GM21717 (cell line): ENCODE results near the gene RASGRP2.
A peak's percentile ranks its signal among the peaks of the same experiment; 100 is the strongest.

Source experiments
- ATAC-seq: cut with Tn5 transposase; IDR thresholded peaks from one replicate; pipeline ENCODE4 v1.9.1; 2021; ENCODE audit warnings: mild to moderate bottlenecking, moderate library complexity; ENCODE audit not compliant: unreplicated experiment

RASGRP2 gene

DNA sequence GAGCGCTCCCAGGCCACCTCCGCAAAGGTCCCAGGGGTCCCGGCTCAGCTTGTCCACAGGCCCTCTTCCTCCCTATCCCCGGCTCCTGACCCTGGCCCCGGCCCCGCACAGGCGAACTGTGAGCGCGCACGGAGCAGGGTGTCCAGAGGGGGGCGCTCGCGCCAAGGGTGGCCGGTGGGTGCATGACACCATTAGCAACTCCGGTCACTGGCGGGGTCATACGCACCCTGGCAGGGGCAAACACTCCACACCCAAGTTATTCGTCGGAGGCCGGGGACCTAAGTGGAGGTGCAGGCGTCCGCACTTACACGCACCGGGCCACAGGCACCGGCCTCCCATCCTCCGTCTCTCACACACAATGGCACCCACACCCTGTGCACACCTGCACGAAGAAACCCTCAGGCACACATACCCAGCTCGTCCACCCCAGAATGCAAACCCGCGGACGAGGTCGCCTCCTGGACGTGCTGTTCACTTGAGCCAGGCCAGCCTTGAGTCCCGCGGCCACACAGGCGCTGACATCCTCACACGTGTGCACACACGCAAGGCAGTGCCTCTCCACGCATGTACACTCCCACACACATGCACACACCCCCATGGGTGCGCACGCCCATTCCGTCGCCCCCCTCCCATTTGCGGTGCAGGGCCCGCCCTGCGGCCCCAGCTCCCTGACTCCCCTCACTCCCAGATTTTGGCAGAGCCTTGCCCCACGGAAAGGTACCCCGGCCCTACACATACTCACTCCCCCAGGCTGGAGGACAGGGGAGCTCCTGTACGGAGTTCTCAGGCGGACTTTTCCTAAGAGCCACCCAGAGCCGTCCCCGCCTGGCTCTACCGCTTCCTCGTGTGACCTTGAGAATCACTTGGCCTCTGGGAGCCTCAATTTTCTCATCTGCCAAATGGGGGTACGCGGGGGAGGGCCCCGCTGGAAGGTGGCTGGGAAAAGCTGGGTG, at the start of gene RASGRP2:
Gene RASGRP2 (minus strand): TSS at position 552 of the 953 bp plus-strand sequence. CDS start 1,276 bp downstream, outside the sequence.
- ATAC-seq, result no peak

DNA sequence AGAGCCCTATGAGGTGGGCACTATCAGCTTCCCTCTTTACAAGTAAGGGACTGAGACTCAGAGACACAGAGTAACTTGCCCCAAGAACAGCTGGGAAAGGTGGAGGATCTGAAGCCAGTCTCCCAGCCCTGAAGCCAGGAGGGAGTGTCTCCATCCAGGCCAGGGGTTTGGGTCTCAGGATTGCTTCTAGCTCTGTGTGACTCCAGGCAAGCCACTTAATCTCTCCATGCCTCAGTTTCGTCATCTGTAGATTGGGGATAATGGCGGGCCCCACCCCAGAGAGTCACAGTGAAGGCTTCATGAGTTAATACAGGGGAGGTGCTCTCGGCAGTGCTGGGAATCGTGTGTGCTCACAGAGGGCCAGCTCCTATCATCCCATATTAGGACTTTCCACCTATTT, 48.5 kb upstream of the RASGRP2 start:
- no peak for ATAC-seq

DNA sequence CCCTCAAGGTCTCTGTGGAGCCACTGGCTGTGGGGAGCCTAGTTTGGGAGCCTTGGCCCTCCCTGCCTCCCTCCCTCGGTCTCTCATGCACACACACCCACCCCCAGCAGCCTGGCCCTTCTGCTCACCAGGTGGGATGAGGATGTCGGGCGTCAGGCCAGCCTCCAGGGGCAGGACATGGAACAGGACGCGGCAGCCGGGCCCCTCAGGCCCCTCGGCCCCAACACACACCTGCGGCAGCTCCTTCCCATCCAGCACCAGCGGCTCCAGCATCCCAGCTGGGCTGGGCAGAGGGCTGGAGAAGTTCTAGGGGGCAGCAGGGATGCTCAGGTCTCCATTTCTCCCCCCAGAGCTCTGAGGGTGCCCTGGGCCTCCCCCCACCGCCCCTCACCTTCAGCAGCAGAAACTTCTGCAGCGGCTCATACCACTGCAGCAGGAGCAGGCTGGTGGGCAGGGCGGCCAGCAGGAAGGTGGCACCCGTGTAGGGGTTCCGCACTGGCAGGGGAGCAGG, 47.9 kb upstream of the RASGRP2 start:
- ATAC-seq, result no peak

DNA sequence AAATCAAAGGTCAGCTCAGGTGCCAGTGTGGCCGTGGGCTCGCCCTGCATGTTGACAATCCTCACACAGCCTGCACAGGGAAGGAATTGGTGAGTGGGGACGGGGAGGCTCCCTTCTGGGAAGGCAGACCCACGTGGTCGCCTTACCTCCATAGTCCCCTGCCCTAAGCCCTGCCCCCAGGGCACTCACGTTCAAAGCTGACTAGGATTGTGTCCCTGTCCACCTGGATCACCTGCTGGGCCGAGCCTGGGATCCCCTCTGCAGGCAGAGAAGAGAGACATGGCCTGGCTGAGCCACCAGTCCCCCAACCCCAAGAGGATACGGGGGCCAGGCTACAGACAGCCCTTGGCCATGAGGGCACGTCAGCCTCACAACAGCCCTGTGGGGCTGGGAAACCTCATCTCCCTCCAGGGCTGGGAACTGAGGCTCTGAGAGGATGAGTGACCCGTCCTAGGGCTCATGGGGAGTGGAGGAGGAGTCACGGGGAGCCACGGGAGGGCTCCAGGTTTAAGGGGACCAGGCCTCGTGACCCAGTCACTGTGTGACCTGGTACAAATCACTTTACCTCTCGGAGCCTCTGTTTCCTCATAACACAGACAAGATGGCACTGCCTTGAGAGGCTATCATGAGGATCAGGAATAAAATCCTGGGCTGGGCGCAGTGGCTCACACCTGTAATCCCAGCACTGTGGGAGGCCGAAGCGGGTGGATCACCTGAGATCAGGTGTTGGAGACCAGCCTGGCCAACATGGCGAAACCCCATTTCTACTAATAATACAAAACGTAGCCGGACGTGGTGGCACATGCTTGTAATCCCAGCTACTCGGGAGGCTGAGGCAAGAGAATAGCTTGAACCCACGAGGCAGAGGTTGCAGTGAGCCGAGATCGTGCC, 46.5 kb upstream of the RASGRP2 start:
- ATAC-seq, result no peak

DNA sequence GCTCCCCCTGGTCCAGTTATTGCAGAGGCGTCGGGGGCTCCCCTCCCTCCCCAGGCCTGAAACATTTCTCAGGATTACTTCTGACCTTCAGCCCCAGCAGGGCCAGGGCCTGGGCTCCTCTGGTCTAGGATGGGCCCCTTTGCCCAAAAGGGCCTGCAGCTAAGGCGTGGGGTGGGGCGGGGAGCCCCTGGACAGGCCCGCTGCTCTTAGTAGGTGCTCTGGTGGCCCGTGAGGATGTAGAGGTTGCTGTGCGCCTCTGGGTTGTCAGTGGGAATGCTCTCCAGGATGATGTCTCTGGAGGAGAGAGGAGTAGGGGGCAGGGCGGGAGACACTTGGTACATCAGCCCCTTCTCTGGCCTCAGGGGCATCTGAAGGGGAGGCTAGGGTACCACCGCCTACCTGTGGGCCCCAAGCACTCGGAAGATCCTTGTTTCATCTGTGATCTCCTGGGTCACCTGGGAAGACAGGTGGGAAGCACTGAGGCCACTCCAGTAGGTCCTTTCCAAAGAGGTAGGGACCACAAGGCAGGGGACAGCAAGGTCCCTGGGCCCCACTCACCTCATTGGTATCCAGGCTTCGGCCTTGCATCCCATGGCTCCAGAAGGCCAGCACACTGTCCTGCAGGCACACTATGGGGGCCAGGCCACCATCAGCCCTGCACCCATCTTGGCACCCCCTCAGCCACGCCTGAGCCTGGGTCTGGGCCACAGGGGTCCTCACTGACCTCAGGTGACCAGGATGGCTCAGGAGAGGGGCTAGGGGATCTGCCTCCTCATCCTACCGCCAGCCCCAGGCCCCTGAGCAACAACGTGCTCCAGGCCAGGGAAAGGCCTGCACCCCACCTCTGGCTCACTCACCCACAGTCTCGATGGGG, 45.6 kb upstream of the RASGRP2 start:
- no peak for ATAC-seq

DNA sequence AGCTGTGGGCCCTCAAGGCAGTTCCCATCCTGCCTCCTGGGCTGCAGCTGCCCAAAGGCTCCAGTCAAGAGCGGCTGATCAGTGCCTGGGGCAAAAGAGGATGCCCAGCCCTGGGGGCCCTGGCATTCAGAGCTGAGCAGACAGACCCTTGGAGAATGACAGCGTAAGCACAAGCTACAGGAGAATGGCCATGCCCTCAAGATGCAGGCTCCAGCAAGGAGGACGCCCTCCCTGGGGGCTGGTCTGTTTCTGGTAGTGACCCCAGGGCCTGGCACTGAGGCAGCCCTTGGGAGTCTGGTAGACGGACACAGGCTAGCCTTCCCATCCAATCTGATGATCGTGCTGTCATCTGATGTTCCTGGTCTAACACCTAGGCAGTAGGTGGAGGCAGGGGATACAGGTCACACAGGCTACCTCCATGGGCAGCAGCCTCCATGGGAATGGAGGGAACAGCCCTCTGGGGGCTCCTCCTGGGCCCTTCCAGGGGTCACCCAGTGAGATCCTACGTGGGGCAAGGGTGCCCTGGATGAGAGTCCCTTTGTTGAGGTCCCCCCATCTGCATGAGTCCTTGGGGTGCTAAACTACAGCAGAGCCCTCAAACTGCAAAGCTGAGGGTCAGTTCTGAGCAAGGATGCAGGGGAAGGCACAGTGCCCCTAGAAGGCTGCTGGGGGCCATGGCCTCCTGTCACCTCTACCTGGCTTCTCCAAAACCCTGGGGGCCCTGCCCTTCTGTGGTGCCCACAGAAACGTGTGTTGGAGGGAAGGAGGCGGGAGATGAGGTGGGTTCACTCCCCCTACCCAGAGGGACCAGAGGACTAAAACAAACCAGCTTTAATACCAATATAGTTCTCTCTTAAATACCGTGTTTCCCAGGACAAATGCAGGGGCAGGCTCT, 44.6 kb upstream of the RASGRP2 start:
- ATAC-seq, result no peak

DNA sequence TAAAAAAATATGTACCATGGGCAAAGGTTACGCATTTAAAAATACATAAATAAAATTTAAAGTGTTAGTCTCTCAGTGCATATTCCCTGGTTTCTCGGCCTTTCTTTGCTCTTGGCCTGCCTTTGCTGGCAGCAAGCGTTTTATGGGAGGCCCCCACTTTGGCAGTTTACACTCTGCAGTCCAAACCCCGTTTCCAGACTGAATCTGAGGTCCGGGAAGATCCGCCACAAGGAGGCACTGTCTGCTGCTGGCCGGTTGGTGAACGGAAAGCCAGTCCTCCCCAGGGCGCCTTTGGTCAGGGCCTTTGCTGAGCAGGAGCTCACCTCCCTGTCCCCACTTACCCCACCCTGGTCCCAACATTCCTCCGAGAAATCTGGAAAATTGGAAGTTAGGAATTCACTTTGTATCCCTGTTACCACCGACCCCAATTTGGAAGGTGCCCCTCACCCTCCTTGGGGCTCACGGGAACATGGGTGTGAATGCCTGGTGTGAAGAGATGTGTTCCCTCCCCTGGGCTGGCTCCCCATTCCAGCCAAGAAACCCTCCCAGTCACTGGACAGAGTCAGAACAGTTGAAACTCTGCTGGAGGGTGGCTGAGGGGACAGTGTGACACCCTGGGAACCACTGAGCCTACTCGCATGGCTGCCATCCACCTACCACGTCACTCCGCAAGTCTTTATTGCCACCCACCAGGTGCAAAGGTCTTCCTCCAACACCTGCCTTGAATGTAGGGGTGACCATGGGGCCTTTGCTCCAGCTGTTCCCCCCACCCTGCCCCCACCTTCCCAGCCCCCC, 43.8 kb upstream of the RASGRP2 start:
- no peak for ATAC-seq

DNA sequence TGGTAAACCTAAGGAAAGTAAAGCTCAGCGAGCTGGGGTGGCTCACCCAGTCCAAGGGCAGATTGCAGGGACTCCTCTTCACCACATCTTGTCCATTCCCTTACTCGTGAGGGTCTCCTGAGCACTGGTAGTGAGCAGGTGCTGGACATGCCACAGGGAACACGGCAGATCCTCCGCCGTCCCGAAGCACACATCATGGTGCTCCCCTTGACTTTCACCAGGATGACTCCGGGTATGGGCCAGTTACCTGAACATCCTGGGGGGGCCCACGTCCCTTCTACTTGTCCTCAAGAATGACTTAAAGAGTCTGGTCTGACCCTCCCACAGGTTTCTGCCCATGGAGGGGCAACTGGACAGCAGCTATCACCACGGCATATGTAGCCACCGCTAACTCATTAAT, 42.4 kb upstream of the RASGRP2 start:
- no peak for ATAC-seq

DNA sequence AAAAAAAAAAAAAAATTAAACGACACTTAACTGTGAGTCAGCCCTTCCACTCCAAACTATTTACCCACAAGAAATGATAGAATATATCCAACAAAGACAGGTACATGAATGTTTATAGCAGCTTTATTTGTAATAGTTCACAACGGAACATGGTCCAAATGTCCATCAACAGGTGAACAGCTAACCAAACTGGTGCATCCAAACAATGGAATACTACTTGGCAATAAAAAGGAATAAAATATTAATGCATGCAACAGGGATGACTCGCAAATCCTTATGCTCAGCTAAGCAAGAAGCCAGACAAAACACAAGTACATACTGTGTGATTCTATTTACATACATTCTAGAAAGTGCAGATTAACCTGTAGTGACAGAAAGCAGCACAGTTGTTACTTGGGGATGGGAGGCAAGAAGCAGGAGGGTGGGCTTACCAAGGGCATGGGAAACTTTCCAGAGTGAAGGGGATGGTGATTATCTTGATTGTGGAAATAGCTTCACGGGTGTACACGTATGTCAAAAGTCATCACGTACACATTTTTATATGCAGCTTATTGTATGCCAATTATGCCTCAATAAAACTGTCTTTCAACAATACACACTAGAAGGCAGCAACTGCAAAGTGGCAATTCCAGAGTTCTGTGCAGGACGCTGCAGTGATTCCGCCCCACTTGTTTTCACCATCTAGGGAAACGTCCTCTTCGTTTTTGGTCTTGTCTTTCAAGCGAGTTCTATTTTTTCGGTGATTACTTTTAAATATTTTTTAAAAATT, 41.1 kb upstream of the RASGRP2 start:
- no peak for ATAC-seq

DNA sequence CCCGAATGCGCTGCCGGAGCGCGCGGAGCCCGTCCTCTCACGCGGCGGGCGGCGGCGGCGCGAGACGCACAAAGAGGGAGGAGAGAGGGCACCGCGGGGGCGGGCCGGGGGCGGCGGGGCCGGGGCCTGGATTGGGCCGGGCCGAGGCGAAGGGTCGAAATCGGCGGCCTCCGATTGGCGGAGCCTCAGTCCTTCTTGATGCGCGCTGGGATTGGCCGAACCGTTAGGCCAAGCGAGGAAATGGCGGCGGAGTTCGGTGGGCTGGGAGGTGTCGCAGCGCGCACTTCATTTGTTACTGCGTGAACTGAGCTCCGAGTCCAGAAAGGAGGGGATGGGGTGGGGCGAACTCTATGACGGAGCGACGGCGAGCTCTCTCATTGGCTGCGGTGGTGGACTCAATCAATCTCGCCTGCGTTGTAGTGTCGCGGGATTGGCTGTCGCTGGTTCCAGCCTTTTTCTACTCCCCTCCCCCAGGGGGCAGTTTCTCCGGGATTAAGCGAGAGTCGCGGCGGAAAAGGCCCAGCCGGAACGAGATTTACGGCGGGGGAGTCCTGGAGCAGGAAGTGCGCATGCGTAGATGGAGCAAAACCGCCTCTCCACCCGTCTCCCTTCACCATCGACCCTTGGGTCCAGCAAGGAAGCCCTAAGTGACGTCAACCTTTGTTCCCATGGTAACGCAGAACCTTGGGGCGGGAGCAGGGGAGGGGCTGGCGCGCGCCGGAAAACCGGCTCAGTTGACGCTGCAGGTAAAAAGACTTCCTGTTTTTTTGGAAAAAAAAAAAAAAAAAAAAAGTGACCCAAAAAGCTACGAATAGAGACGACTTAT, 34.7 kb upstream of the RASGRP2 start, which contains the start of gene SF1:
Gene SF1 (minus strand): TSS at position 70 of the 826 bp plus-strand sequence. CDS start 150 bp downstream, outside the sequence.
- ATAC-seq, result peak; percentile 70

DNA sequence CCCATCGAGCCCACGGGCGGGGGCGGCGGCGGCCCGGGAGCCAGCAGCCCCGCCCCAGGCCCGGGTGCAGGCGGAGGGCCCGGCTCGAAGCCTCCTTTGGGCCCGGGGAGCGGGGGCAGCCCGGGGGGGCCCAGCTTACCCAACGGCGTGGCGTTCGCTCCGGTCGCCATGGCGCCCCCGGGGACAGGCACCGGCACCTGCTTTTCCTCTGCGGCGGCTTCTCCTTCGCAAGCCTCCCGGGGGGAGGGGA, 34.2 kb upstream of the RASGRP2 start:
- ATAC-seq, result peak; percentile 13

DNA sequence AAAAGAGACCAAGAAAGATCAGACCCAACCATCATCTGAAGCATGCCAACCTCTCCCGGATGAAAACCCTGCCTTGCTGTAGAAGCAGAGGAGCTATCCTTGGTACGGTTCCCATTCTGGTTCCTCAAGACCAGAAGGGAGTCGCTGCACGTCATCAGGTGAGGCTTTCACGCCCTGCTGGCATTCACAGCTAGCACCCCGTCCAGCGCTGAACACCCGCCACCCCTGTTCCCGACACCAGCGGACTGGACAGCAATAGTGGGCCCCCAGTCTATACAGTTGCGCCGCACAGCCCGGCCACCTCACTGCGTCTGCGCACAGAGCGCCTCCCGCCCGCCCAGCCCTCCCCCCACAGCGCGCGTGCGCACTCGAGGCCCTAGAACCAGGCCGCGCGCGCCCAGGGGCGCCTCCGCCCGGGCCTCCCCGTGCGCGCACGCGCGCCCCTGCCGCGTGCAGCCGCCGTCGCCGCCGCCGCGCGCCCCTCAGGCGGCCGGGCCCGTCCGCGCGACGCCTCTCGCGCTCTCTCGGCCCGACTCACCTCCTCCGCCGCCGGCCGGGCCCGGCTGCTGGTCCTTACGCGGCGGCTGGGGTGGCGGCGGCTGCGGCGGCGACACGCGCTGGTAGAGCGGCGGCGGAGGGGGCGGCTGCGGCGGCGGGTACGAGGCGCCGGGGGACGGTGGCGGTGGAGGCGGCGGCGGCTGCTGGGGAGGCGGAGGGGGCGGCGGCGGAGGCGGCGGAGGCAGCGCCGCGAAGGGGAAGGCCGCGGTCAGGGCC, 33.7 kb upstream of the RASGRP2 start:
- peak; percentile 23 for ATAC-seq

DNA sequence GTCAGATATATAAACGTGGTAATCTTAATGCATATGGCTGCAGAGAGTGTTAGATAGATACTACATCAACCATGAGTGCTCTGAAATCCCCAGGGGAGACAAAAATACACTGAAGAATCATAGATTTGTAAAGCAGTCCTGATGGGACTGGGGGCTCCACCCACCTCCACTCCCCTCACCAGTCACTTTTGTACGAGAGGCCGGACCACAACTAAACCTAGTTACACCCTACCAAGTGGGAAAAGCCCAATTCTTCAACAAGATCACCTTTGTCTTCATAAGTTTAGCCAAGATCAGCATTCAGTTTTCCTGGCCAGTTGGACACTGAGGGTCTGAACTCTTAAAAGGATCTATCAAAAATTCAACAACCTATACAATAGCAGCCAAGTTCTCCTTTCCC, 32.9 kb upstream of the RASGRP2 start:
- ATAC-seq, result no peak

DNA sequence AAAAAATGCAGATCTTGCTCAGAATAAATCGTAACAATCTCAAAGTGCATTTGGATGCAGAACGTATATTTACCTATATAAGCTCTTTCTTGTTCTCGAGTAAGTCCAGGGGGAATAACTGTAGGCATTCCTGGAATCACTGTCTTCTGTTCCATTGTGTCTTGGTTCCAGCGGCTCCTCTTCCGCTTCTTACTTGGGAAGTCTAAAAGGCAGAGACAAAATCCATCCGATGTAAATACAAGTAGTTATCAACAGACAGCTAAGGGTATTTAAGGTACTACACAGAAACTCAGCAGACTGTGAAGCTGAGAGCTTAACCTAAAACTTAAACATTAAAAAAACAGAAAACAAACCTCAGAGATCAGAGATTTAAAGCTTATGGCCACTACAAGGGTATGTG, 32.5 kb upstream of the RASGRP2 start:
- no peak for ATAC-seq

DNA sequence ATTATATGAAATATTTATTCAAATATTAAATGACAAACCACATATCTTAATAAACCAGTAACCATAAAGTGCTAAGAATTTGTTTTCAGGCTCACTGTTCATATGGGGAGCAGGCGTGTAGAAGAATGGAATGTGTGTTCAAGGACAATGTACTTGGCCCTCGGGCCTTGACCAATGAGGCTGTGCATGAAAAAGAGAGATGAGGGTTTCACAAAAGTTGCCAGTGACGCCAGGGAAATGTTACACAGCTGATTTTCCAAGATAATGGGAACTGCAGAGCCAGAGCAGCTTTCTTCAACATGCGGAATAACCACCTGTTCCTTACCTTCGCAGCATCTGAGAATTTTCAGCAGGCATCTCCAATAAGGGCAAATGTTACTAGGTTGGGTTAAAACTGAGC, 30.2 kb upstream of the RASGRP2 start:
- ATAC-seq, result no peak

DNA sequence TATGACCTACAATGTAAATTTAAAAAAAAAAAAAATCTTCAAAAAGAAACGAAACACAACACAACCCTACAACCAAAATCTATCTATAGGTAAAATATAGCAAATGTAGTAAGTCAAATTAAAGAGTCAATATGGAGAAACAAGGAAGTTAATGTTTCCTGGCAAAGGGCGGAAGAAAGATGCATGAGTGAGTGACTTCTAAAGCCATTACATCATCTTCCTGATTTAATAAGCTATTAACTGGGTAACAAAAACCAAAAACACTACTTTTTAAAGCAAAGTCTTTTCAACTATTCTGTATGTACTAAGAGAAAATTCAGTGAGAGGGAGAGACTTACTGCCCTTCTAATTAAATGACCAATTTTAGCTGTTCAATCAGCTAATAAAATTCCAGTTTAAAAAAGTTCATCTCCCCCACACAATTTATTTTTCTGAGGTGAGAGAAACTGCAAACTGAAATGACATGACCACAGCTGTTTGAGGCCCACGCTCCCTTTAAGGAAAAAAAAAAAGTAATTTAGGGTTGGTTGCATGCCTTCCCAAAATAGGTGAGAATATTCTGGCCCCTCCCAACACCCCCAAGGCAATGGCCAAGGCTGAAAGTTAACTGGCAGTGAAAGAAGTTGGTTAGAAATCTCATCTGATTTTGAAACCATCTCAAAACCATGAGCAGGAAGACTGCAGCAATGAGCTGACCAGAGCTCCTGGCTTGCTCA, 28.5 kb upstream of the RASGRP2 start:
- ATAC-seq, result no peak
